ENCODE measurements around the gene GLMP. TPM values are rescaled to one million over a fixed set of nuclear protein-coding genes. Genes with fewer than 3 reads are reported as not detected.

Gene GLMP
- total RNA-seq, 2 donors from 2014 or later = 31.8 to 46.2 TPM

- intact Hi-C loops (cut with DNase I) = no loop called here
Observed at GRCh38 chr1:156249593-156249992, 45.9 kb downstream of the GLMP start.

GRCh38 chr1:156248323-156248683, 47.2 kb downstream of the GLMP start:
- Histone ChIP-seq H3K9me3 (no peaks in the 10 kb centered on the region), H3K9ac (ENCODE audit: low read depth in 2 of 2, low read length in 2 of 2) (no peak overlapping the region), H3K4me1 (peaks cover 9% of the 10 kb centered on the region), H3K27ac (no peak overlapping the region), H3K27me3 (peaks cover 13% of the 10 kb centered on the region), H3K36me3 (peaks cover 23% of the 10 kb centered on the region), H3K4me3 (no peak overlapping the region)
- intact Hi-C loops (cut with DNase I) = no loop called here
- TF ChIP-seq CTCF (IDR thresholded peaks at IDR 0.05) = no peak
- no peak for DNase-seq

More at GRCh38 chr1:156249593-156249992, 45.9 kb downstream of the GLMP start:
- peaks cover 9% of the 10 kb centered on the region for H3K4me1 ChIP-seq
- H3K27ac ChIP-seq = no peak overlapping the region
- DNase-seq = no peak
- no peak overlapping the region for H3K4me3 ChIP-seq
- peaks cover 31% of the 10 kb centered on the region for H3K36me3 ChIP-seq
- no peaks in the 10 kb centered on the region for H3K9me3 ChIP-seq
- H3K9ac ChIP-seq (ENCODE audit: low read depth in 2 of 2, low read length in 2 of 2) = no peak overlapping the region
- peaks cover 13% of the 10 kb centered on the region for H3K27me3 ChIP-seq
- TF ChIP-seq CTCF (IDR thresholded peaks at IDR 0.05) = no peak

GRCh38 chr1:156247460-156248322, 47.8 kb downstream of the GLMP start, which contains the start of gene PAQR6:
PAQR6 (minus strand) TSS chr1:156248056; CDS start chr1:156246731, 1,325 bp downstream.
- intact Hi-C loops (cut with DNase I) = no loop called here
- no peak for TF ChIP-seq CTCF (IDR thresholded peaks at IDR 0.05)
- H3K4me1 ChIP-seq = peaks cover 9% of the 10 kb centered on the region
- H3K36me3 ChIP-seq = peaks cover 16% of the 10 kb centered on the region
- no peaks in the 10 kb centered on the region for H3K9me3 ChIP-seq
- H3K4me3 ChIP-seq = no peak within 1 kb of the TSS
- no peak within 1 kb of the TSS for H3K9ac ChIP-seq (ENCODE audit: low read depth in 2 of 2, low read length in 2 of 2)
- no peak for DNase-seq
- peaks cover 13% of the 10 kb centered on the region for H3K27me3 ChIP-seq
- H3K27ac ChIP-seq = no peak within 1 kb of the TSS

GRCh38 chr1:156246781-156247459, 48.6 kb downstream of the GLMP start:
- Histone ChIP-seq H3K4me3 (no peak overlapping the region), H3K36me3 (peaks cover 12% of the 10 kb centered on the region), H3K27me3 (peaks cover 13% of the 10 kb centered on the region), H3K4me1 (peaks cover 9% of the 10 kb centered on the region), H3K9me3 (no peaks in the 10 kb centered on the region), H3K9ac (ENCODE audit: low read depth in 2 of 2, low read length in 2 of 2) (no peak overlapping the region), H3K27ac (no peak overlapping the region)
- no peak for DNase-seq
- intact Hi-C loops (cut with DNase I) = no loop called here
- no peak for TF ChIP-seq CTCF (IDR thresholded peaks at IDR 0.05)

GRCh38 chr1:156246241-156246780, 49.2 kb downstream of the GLMP start:
- TF ChIP-seq CTCF (IDR thresholded peaks at IDR 0.05) = no peak
- Histone ChIP-seq H3K4me3 (no peak overlapping the region), H3K4me1 (peaks cover 9% of the 10 kb centered on the region), H3K27me3 (peaks cover 13% of the 10 kb centered on the region), H3K9me3 (no peaks in the 10 kb centered on the region), H3K36me3 (peaks cover 6% of the 10 kb centered on the region), H3K27ac (no peak overlapping the region), H3K9ac (ENCODE audit: low read depth in 2 of 2, low read length in 2 of 2) (peak overlapping the region; percentile 2 to 40)
- DNase-seq = no peak
- intact Hi-C loops (cut with DNase I) = no loop called here
